HUDEP-2 (cell line): ENCODE data around the gene LDLRAD4.

Experiments
- DNase-seq, 76 experiments: peaks; one replicate each; lab custom pipeline; 2025; ENCODE audit not compliant: unreplicated experiment in 76 of 76; lab: John Stamatoyannopoulos, UW

LDLRAD4 gene

GRCh38 chr18:13454363-13455150 is 236.0 kb downstream of the LDLRAD4 start:
- no peak for DNase-seq

GRCh38 chr18:13455471-13455870 is 236.9 kb downstream of the LDLRAD4 start:
- DNase-seq, result no peak

- DNase-seq, result no peak
Observed at GRCh38 chr18:13455960-13456481, 237.5 kb downstream of the LDLRAD4 start.

GRCh38 chr18:13456736-13457271 is 238.2 kb downstream of the LDLRAD4 start:
- peak in 1 of 76 experiments; percentile 0 for DNase-seq

- DNase-seq, result no peak
Observed at GRCh38 chr18:13457327-13457726, 238.8 kb downstream of the LDLRAD4 start.

- DNase-seq, result no peak
Observed at GRCh38 chr18:13460946-13461345, 242.4 kb downstream of the LDLRAD4 start.

- no peak for DNase-seq
Observed at GRCh38 chr18:13461469-13461868, 242.9 kb downstream of the LDLRAD4 start.

GRCh38 chr18:13461936-13462335 is 243.4 kb downstream of the LDLRAD4 start:
- no peak for DNase-seq

GRCh38 chr18:13462686-13463085 is 244.1 kb downstream of the LDLRAD4 start:
- no peak for DNase-seq

- no peak for DNase-seq
Observed at GRCh38 chr18:13463526-13464210, 245.1 kb downstream of the LDLRAD4 start.

GRCh38 chr18:13464432-13465123 is 246.0 kb downstream of the LDLRAD4 start:
- DNase-seq, result no peak

- DNase-seq, result no peak
Observed at GRCh38 chr18:13465124-13465446, 246.5 kb downstream of the LDLRAD4 start.

- no peak for DNase-seq
Observed at GRCh38 chr18:13465476-13465875, 246.9 kb downstream of the LDLRAD4 start.

GRCh38 chr18:13470516-13471197 is 252.1 kb downstream of the LDLRAD4 start:
- DNase-seq, result no peak

GRCh38 chr18:13471198-13471845 is 252.8 kb downstream of the LDLRAD4 start:
- DNase-seq, result no peak

- DNase-seq, result no peak
Observed at GRCh38 chr18:13471971-13472628, 253.5 kb downstream of the LDLRAD4 start.

GRCh38 chr18:13473751-13474150 is 255.2 kb downstream of the LDLRAD4 start:
- no peak for DNase-seq

GRCh38 chr18:13474336-13474735 is 255.8 kb downstream of the LDLRAD4 start:
- no peak for DNase-seq

- DNase-seq, result no peak
Observed at GRCh38 chr18:13474907-13475545, 256.5 kb downstream of the LDLRAD4 start.
